G401 (cell line): ENCODE data around the gene COL4A4. TPM values are rescaled to one million over a fixed set of nuclear protein-coding genes. Genes with fewer than 3 reads are reported as not detected.

ENCODE experiments used
- DNase-seq: peaks from one replicate; pipeline ENCODE4 v3.0.0-alpha.2; 2015; ENCODE audit warnings: low spot score
- in situ Hi-C: cut with HindIII; loops from 2 replicates; pipeline ENCODE4 v1.10.0; 2016; ENCODE audit warnings: low sequenced_read_pairs, mixed read lengths
- total RNA-seq: library from RNA; depleted of rRNA; stranded (reverse); fragments of >200 nt; shearing (Covaris generic); gene quantifications from 2 replicates; pipeline ENCODE4 v1.2.3, GENCODE V29; 2014

Gene COL4A4
- total RNA-seq, 1 experiment from 2014 or later: 2.3 TPM

DNA sequence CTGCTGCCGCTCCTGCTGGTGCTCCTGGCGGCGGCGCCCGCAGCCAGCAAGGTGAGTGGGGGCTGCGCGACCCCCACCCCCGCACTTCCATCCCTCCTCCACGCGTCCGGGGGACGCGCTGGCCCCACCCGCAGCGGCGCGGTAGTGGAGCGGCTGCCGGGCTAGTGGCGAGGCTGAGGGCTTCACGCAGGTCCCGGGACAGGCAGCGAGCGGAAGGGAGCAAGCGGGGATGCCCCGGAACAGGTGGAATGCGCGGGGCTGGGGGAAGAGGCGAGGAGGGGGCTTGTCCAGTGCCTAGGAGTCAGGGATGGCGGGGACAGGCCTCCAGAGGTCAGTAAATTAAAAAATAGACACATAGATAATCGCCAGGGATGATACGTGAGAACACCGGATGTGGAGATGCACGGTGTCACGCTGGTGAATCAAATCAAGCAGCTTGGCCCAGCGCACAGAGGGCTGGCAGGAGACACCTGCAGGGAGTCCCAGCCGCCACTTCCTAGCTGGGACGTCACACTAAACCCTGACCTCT is 822 bp upstream of the COL4A4 start:
- DNase-seq: no peak
- in situ Hi-C loops: no loop called here

- no peak for DNase-seq
- in situ Hi-C loops: no loop called here
Observed at GRCh38 chr2:227163485-227163997, 464 bp downstream of the COL4A4 start.

DNA sequence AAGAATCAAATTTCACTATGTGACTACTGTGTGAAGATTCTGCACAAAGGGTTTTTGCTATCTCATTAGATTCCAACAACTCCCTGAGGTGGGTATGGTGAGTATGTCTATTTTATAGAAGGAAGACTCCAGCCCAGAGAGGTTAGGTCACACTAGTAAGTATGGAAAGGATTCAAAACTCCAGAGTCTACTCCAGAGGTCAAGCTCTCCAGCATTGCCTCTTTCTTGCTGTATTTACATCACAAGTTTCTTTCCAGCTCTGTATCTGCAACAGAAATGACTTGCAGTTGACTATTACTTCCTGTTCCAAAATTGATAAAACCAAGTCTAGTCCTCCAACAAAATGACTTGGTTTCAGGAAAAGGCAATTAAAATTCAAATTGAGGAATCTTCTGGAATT is 2.1 kb downstream of the COL4A4 start:
- DNase-seq: no peak
- in situ Hi-C loops: no loop called here

DNA sequence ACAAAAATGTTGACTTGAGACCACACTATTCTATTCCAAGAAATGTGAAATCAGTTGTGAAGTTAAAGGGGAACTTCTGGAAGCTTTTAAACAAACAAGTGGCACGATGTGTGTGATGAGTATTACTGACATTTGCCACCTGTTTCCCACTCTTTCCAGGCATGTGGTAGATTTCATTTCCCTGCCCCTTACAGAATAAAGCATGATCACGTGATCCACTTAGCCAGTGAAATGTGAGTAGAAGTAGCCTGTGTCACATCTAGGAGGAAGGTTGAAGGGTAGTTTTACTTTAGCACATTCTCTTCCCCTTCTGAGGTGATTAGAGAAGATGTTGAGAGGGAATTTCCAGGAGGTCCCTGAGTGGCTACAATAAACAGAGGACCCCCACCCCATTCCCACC is 3.8 kb downstream of the COL4A4 start:
- DNase-seq: no peak
- in situ Hi-C loops: no loop called here

DNA sequence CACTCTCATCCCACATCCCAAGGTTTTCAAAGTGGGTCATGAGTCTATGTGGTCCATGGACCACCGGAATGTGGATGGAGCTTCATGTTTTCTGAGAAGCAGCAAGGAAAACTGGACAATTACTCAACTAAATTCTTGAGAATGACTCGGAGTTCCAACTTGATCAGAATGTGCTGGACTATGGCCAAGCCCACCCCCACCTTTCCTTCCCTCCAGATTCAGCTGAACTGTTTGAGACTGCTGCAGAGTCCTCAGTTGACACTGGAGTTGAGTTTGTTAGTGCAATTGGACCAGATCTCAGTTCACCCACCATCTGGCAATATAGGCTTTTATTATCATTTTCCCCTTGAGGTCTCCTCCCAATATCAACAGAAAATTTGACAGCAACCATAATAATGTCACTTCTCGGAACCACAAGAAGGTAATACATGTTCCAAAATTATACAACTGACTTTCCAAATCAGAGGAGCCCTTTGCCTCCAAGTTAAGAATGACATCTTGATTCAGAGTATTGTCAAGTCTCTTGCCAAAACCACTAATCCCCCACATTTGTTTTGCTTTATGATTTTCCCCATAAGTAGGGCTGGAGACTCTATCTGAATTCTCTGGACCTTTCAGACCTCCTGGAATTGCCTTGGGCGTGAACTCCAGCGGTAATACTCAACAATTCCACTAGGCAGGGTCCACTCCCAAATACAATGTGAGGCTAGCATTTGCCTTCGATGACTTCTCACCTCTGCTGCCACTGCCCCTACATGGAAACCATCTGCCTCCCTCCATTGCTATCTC is 8.8 kb downstream of the COL4A4 start:
- in situ Hi-C loops: no loop called here
- DNase-seq: no peak

GRCh38 chr2:227153758-227154486 is 10.1 kb downstream of the COL4A4 start:
- no peak for DNase-seq
- in situ Hi-C loops: no loop called here

DNA sequence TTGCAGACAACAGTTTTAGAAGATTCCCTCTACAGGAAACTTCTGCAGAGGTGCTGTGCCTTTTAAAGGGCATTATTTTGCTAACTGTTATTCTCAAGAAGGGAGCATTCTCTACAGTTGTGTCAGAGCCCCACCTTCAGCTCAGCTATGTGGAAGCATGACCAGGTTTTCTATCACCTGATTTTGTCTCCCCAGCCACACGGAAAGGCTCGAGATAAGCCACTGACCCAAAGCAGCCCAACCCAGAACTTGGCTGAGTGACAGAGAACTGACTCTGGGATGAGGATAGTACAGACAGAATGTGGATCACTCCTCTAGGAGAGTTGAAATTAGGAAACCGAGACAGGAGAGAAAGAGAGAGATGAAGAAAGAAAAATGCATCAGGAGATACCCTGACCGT is 10.7 kb downstream of the COL4A4 start:
- no peak for DNase-seq
- in situ Hi-C loops: no loop called here

DNA sequence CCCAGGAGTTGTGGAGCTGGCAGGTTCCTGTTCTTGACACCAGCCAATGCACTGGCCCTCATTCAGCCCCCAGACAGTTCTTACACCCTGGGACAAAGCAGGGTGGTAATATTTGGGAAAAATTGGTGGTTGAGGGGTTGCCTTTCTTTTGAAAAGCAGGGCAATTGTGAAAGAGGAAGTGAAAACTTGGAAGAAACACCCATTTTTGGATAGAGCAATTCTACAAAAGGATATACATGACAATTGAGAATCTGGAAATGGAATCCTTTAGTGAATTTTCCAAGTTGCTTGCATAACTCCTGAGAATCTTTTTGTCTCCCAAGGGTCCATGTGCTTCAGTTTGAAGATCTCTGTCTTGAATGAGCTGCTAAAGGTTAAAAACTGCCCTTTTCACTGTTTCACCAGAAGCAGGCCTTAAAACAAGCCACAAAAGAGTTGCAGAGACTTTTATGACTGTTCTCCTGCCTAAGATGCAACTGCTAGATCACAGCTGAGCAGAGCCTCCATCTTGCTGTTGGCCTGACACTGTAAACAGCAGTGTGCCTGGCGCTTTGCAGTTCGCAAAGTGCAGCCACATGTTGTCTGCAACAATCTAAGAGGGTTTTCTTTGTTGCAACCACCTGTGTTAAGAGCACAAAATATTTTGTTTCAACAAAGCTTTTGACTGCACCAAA is 11.8 kb downstream of the COL4A4 start:
- in situ Hi-C loops: no loop called here

DNA sequence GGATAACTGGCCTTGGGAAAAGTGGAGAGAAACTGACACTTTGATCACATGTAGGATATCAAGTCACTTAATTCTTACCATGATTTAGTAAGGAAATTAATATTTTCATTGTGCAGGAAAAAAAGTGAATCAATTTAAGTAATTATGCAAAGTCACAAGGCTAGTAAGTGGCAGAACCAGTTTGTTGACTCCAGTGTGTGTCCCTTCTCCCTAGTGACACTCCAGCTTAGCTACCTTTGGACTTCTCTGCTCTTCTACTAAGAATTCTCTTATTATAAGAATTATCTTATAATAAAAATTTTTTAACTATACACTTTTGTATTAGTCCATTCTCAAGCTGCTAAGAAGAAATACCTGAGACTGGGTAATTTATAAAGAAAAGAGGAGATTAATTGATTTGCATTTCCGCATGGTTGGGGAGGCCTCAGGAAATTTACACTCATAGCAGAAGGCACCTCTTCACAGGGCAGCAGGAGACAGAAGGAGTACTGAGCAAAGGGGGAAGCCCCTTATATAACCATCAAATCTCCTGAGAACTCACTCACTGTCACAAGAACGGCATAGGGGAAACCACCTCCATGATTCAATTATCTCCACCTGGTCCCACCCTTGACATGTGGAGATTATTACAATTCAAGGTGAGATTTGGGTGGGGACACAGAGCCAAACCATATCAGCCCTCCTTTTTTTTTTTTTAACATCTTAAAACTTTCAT is 13.6 kb downstream of the COL4A4 start:
- DNase-seq: no peak
- in situ Hi-C loops: no loop called here

More for the DNA sequence above, 11.8 kb downstream of the COL4A4 start:
- no peak for DNase-seq

DNA sequence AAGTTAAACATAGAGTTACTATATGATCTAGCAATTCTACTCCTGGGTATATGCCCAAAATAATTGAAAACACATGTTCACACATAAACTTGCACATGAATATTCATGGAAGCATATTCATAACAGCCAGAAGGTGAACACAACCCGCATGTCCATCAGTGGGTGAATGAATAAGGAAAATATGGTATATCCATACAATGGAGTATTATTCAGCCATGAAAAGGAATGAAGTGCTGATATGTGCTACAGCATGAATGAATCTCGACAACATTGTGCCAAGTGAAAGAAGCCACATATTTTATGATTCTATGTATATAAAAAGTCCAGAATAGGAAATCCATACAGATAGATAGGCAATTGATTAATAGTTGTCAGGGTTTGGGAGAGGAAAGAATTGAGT is 15.9 kb downstream of the COL4A4 start:
- in situ Hi-C loops: no loop called here
- no peak for DNase-seq

- DNase-seq: no peak
- in situ Hi-C loops: no loop called here
Observed at GRCh38 chr2:227147023-227147422, 17.0 kb downstream of the COL4A4 start.

GRCh38 chr2:227146456-227146855 is 17.5 kb downstream of the COL4A4 start:
- in situ Hi-C loops: no loop called here
- DNase-seq: no peak

GRCh38 chr2:227143895-227144294 is 20.1 kb downstream of the COL4A4 start:
- DNase-seq: no peak
- in situ Hi-C loops: no loop called here

DNA sequence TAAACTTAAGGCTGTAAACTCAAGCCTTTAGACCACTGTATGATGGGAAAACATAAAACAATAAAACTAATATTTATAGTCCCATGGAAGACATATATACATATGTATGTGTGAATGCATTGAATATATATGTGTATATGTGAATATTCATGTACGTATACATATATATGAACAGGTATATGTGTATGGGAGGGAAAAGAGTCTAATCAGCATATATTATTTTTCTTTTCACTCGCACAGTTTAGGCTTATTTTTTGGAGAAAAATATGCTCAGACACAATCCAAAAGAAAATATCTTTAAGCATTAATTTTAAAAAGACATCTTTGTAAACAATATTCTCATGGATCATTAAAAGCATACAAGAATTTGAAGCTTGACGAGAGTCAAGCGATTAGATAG is 22.7 kb downstream of the COL4A4 start:
- no peak for DNase-seq
- in situ Hi-C loops: no loop called here

DNA sequence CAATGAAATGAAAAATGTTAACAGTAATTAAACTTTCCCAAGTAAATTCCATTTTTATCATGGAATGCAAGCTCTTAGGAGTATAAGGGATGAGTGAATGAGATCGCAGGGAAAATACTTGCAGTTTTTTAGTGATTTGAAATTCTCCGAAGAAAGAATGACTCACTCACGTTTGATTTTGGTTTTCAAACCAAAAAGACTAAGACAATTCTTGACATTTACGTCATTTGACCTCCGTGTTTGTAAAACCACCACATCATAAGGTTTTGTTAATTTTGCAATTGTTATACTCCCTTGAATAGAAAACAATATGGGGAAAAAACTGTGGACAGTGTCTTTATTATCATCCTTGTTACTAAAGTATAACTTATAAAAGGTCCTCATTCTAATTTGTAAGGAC is 29.4 kb downstream of the COL4A4 start:
- in situ Hi-C loops: no loop called here
- DNase-seq: no peak

GRCh38 chr2:227132986-227133385 is 31.0 kb downstream of the COL4A4 start:
- in situ Hi-C loops: no loop called here
- DNase-seq: no peak

- in situ Hi-C loops: no loop called here
- DNase-seq: no peak
Observed at GRCh38 chr2:227130636-227131035, 33.4 kb downstream of the COL4A4 start.

GRCh38 chr2:227127201-227127600 is 36.8 kb downstream of the COL4A4 start:
- no peak for DNase-seq
- in situ Hi-C loops: no loop called here

DNA sequence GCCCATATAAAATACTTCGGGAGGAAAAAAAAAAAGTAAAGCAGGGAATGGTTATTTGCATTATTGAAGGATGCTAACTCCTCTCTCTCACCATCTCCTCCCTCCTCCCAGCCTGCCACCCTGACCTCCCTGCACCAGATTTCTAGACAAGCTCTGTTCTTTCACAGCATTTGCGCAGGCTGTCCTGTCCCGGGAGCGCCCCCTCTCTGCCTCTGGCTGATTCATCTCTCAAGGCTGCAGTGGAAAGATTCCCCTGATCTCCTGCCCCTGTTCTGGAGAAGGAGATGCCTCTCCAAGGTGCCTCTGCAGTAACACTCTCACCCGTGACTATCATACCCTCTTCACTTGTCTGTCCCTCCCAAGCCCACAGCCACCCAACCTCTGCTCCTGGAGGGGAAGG is 38.5 kb downstream of the COL4A4 start:
- in situ Hi-C loops: no loop called here
- DNase-seq: no peak
